GM19099 (cell line): ENCODE measurements around the gene MRPL22.
A peak's percentile ranks its signal among the peaks of the same experiment; 100 is the strongest.

Source experiments
- POLR2A ChIP-seq: IDR thresholded peaks from 3 replicates; pipeline ENCODE4 v1.6.1; 2011; ENCODE audit warnings: low read depth; ENCODE audit not compliant: insufficient read length; ENCODE audit errors: extremely low read depth

The MRPL22 gene

DNA sequence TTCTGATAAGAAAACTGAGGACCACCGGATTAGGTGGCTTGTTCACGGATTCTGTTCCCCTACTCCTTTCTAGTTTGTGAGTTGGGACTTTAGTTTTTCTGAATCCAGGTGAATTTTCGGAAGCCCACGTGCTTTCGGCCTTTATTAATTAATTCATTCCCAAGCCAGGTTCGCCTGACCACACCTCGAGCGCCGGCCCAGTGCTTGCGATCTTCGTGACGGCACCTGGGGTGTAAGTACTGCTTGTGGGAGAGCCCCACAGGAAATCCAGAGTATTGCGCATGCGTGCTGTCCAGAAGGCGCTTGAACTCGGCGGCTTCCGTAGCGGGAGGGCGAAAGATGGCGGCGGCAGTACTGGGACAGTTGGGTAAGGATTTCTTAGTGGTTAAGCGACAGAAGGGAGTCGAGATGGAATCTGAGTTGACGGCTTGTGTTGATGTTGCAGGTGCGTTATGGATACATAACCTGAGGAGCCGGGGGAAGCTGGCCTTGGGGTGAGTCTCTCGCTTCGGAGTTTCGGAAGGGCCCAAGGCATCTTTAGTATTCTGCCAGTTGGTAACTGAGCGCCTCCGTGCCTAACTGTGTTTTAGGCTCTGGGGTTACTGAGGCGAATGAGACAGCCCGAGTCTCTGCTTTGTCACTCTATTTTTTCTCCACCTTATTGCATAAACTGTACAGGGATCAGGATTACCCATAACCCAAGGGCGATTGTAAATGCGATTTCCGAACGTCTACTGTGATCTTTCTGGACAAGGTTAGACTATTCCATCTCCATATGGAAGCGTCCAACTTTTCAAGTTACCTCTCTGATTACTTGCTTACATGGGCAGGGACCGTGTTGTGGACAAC lies at the start of gene MRPL22:
Gene MRPL22, plus strand, starts transcription at position 302 of the 849 bp plus-strand sequence. Its CDS starts 38 bp downstream, at position 340.
- TF ChIP-seq POLR2A: peak; percentile 88

DNA sequence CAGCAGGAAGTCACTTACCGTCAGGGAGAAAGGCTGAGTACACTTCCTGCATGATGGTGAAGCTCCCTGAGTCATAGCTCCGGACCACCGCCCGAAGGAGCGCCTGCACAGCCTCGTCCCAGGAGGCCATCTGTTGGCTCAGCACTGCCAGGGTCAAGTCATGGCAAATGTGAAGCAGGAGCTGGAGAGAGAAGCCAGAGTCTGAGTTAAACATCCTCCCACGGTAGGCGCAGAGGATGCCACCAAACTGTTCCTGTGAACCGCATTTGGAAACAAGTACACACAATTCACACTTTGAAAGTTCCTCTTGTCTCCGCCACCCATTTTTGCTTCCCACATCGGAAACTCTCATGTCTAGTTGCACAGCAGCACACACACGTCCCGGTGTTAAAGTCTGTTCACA lies 48.5 kb upstream of the MRPL22 start:
- no peak for TF ChIP-seq POLR2A

- no peak for TF ChIP-seq POLR2A
Measured at GRCh38 chr5:154893381-154893780, 47.5 kb upstream of the MRPL22 start.

- no peak for TF ChIP-seq POLR2A
Measured at GRCh38 chr5:154895606-154896561, 45.0 kb upstream of the MRPL22 start.

- no peak for TF ChIP-seq POLR2A
Measured at GRCh38 chr5:154896562-154897165, 44.2 kb upstream of the MRPL22 start.

DNA sequence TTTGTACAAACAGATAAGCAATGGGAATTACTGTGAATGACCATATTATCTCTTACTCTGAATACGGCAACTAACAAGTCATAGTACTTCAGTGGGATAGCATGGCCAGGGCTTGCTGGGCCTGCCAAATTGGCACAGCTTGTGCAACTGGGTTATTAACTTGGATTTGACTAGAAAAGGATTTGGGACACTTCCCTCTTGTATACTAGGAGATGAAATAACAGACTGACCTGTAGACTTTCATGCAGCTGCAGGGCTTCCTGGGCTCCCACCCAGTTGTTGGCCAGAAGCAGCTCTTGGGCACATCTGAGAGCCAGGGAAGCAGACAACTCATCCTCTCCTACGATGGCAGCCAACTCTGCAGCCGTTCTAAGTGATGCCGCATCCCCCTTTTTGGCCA lies 42.7 kb upstream of the MRPL22 start:
- TF ChIP-seq POLR2A: no peak

DNA sequence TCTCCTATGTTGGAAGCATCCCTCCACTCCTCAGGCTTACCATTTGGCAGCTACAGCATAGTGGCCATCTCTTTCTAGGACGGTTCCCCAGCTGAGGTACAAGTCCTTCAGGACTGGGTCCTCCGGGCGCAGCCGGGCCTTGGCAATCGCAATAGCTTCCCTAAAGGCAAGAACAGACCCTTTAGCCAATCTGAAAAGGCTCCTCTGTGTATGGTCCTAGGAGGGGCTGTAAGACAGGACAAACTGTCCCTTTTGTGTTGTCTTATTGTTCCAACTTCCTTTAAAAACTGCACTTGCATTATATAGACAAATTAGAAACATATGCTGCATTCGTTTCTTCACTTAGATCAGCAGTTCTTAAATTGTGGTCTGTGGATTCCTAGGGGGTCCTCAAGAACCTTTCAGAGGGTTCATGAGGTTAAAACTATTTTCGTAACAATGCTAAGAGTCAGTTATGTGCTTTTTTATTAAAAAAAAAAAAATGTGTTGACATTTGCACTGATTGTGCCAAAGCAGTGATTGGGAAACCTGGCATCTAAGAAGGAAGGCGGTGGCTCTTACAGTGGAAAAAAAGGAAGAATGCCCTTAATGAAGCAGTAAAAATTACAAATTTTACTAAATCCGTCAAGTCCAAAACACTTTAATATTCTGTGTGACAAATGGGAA lies 41.6 kb upstream of the MRPL22 start:
- no peak for TF ChIP-seq POLR2A

DNA sequence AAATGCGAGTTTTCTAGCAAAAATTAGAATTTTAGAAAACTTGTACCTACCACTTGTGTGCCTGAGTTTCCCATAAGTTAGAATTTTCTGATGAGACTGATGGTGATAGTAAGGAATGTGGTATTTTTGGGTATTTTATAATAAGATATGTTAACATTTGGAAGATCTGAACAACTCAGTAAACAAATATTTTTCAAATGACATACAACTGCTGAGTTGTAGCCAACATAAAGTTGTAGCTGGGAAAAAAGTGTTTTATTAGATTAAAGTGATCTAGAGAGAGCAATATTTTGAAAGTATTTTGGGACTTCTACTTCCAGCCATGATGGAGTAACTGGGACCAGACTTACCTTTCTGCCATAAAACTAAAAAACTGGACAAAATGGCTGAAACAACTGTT lies 40.8 kb upstream of the MRPL22 start:
- no peak for TF ChIP-seq POLR2A

GRCh38 chr5:154901276-154901675 lies 39.6 kb upstream of the MRPL22 start:
- TF ChIP-seq POLR2A: no peak

GRCh38 chr5:154901913-154902312 lies 39.0 kb upstream of the MRPL22 start:
- no peak for TF ChIP-seq POLR2A

- TF ChIP-seq POLR2A: no peak
Measured at GRCh38 chr5:154916874-154917273, 24.0 kb upstream of the MRPL22 start.

DNA sequence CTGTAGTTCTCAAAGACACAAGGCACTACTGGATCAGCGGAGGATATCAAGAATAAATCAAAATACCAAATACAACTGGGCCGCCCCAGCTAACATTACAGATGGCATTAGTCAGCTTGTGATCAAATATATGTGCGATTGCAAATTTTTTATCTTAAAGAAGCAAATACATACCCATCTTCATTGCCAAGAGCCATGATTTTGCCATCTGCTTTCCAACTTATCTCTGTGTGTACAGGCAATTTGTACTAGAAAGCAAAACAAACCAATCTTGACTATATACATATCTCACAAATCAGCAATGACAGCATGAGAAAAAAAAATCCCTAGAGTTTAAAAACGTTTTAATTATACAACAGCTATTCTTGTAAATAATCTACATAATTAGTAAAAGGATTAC lies 23.1 kb upstream of the MRPL22 start:
- no peak for TF ChIP-seq POLR2A

DNA sequence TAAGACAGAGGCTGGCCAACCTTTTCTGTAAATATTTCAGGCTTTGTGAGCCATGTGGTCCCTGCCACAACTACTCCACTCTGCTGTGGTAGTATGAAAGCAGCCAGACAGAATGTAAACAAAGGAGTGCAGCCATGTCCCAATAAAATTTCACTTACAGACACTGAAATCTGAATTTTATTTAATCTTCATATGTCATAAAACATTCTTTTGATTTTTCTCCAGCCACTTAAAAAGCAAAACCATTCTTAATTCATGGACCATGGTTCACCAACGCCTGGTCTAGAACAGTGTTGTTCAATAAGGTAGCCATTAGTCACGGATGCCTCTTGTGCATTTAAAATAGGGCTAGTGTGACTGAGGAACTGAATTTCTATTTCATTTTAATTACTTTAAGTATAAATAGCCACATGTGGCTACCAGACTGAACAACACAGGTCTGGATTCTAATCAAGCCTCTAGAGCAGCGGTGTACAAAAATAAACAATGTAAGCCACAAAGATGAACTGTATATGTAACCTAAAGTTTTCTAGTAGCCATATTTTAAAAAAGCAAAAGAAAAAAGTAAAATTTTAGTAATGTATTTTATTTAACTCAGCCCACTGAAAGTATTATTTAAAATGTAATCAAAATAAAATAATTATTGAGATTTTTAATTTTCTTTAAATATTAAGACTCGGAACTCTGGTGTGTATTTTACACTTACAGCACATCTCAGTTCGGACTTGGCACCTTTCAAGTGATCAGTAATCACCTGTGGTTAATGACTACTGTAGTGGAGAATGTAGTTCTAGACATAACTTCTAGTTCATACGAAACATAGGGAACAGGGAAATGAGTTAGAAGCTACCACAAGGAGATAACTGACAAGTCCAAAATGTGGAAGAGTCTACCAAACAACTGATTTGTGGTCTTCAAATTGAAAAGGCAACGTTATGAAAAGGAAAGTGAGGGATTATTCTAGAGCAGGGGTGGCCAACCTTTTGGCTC lies 17.1 kb upstream of the MRPL22 start:
- TF ChIP-seq POLR2A: no peak
